Neural progenitor cell (in vitro differentiated cells): ENCODE data around the gene C13orf42. TPM values are rescaled to one million over a fixed set of nuclear protein-coding genes. Genes with fewer than 3 reads are reported as not detected.

Experiments used
- DNase-seq: peaks from one replicate; pipeline ENCODE4 v3.0.0-alpha.2; 2016; ENCODE audit warnings: low spot score
- H2AFZ ChIP-seq: fragments of 200-600 bp; sonication (generic); replicated peaks from 2 replicates; pipeline ENCODE4 v1.6.1; 2016; ENCODE audit warnings: antibody characterized with exemption
- H3F3A ChIP-seq: fragments of 200-600 bp; sonication (generic); 2 replicates; pipeline ENCODE4 v1.6.1; 2016; ENCODE audit warnings: antibody characterized with exemption, low read depth
- H3K27ac ChIP-seq: fragments of 200-600 bp; sonication (generic); 2 replicates; pipeline ENCODE4 v1.5.1; 2016; ENCODE audit warnings: mild to moderate bottlenecking
- H3K27me3 ChIP-seq: fragments of 200-600 bp; sonication (generic); 2 replicates; pipeline ENCODE4 v1.6.1; 2016; ENCODE audit warnings: mild to moderate bottlenecking, moderate library complexity
- H3K36me3 ChIP-seq: fragments of 200-600 bp; sonication (generic); 2 replicates; pipeline ENCODE4 v1.5.1; 2016
- H3K4me1 ChIP-seq: fragments of 200-600 bp; sonication (generic); 2 replicates; pipeline ENCODE4 v1.6.1; 2016; ENCODE audit warnings: mixed run types
- H3K4me2 ChIP-seq: fragments of 200-600 bp; sonication (generic); 2 replicates; pipeline ENCODE4 v1.6.1; 2016
- H3K4me3 ChIP-seq: fragments of 200-600 bp; sonication (generic); 2 replicates; pipeline ENCODE4 v1.5.1; 2016
- H3K79me2 ChIP-seq: fragments of 200-600 bp; sonication (generic); 2 replicates; pipeline ENCODE4 v1.6.1; 2016; ENCODE audit warnings: low read depth
- H3K9ac ChIP-seq: fragments of 200-600 bp; sonication (generic); 2 replicates; pipeline ENCODE4 v1.6.1; 2016
- H3K9me3 ChIP-seq: fragments of 200-600 bp; sonication (generic); 2 replicates; pipeline ENCODE4 v1.5.1; 2016; ENCODE audit warnings: low read depth
- H4K20me1 ChIP-seq: fragments of 200-600 bp; sonication (generic); 2 replicates; pipeline ENCODE4 v1.6.1; 2016; ENCODE audit warnings: low read depth
- H3K27ac Mint-ChIP-seq: 3 replicates; pipeline ENCODE4 v1.8.0; 2021; ENCODE audit warnings: mixed read lengths
- H3K27me3 Mint-ChIP-seq: 2 replicates; pipeline ENCODE4 v1.8.0; 2022; ENCODE audit warnings: low read depth, mild to moderate bottlenecking, inconsistent platforms, moderate library complexity, mixed read lengths; ENCODE audit not compliant: insufficient read depth
- H3K36me3 Mint-ChIP-seq: 3 replicates; pipeline ENCODE4 v1.8.0; 2021; ENCODE audit warnings: mixed read lengths
- H3K4me1 Mint-ChIP-seq: 3 replicates; pipeline ENCODE4 v1.8.0; 2021; ENCODE audit warnings: mixed read lengths
- H3K4me3 Mint-ChIP-seq: 3 replicates; pipeline ENCODE4 v1.8.0; 2021; ENCODE audit warnings: mild to moderate bottlenecking, moderate library complexity, mixed read lengths
- H3K9me3 Mint-ChIP-seq: 3 replicates; pipeline ENCODE4 v1.8.0; 2020; ENCODE audit warnings: mixed read lengths
- EZH2 ChIP-seq: fragments of 200-600 bp; sonication (generic); IDR thresholded peaks from 2 replicates; pipeline ENCODE4 v1.6.1; 2017; ENCODE audit warnings: antibody characterized with exemption, mild to moderate bottlenecking, moderate library complexity
- EZH2phosphoT487 ChIP-seq: fragments of 200-600 bp; sonication (generic); IDR thresholded peaks from 2 replicates; pipeline ENCODE4 v1.6.1; 2017; ENCODE audit warnings: antibody characterized with exemption
- total RNA-seq: library from RNA; depleted of rRNA; stranded (reverse); fragments of >200 nt; gene quantifications from 2 replicates; pipeline ENCODE4 v1.2.3, GENCODE V29; 2015; ENCODE audit warnings: low replicate concordance
- TF ChIP-seq, protein P1 (sequence below): fragments of 200-600 bp; sonication (generic); IDR thresholded peaks from 2 replicates; pipeline ENCODE4 v1.5.1; 2017; ENCODE audit warnings: antibody characterized with exemption, mild to moderate bottlenecking

C13orf42 gene
- total RNA-seq, 1 donor from 2014 or later: 0.65 TPM

DNA sequence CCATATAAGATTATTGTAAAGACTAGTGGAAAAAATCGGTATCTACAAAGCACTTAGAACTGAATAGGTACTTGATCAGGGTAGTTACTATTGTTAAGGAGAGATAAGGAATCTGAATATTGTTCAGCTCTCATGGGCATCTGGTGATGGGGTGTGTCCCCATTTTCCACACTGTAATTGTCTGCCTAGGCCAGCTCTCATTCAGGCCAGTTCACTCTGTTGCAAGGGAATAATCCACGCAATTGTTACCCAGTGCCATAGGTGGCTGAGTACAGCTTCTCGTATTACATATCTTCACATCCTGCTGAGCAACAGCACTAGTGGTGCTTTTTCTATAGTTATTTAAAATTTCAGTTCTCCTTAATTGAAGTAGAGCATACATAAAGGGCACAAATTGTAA is 45.6 kb upstream of the C13orf42 start:
- Histone ChIP-seq H3K4me3 (no peak overlapping the region), H3K27ac (no peak overlapping the region), H3K4me1 (peaks cover 9% of the 10 kb centered on the region), H3K79me2 (no peaks in the 10 kb centered on the region), H4K20me1 (no peaks in the 10 kb centered on the region), H3K36me3 (no peaks in the 10 kb centered on the region), H3K9me3 (no peaks in the 10 kb centered on the region), H3K4me2 (no peak overlapping the region), H3K27me3 (no peaks in the 10 kb centered on the region), H3K9ac (no peak overlapping the region), H3F3A (no peaks in the 10 kb centered on the region), H2AFZ (no peak overlapping the region)
- Mint-ChIP-seq H3K36me3 (no peaks in the 10 kb centered on the region), H3K4me3 (no peak overlapping the region), H3K27me3 (peaks cover 3% of the 10 kb centered on the region), H3K9me3 (no peaks in the 10 kb centered on the region), H3K4me1 (peaks cover 12% of the 10 kb centered on the region), H3K27ac (peak overlapping the region; percentile 69)
- no peak for DNase-seq
- no peak for TF ChIP-seq EZH2phosphoT487
- TF ChIP-seq, protein P1, sequence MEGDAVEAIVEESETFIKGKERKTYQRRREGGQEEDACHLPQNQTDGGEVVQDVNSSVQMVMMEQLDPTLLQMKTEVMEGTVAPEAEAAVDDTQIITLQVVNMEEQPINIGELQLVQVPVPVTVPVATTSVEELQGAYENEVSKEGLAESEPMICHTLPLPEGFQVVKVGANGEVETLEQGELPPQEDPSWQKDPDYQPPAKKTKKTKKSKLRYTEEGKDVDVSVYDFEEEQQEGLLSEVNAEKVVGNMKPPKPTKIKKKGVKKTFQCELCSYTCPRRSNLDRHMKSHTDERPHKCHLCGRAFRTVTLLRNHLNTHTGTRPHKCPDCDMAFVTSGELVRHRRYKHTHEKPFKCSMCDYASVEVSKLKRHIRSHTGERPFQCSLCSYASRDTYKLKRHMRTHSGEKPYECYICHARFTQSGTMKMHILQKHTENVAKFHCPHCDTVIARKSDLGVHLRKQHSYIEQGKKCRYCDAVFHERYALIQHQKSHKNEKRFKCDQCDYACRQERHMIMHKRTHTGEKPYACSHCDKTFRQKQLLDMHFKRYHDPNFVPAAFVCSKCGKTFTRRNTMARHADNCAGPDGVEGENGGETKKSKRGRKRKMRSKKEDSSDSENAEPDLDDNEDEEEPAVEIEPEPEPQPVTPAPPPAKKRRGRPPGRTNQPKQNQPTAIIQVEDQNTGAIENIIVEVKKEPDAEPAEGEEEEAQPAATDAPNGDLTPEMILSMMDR: no peak
- TF ChIP-seq EZH2: no peak

DNA sequence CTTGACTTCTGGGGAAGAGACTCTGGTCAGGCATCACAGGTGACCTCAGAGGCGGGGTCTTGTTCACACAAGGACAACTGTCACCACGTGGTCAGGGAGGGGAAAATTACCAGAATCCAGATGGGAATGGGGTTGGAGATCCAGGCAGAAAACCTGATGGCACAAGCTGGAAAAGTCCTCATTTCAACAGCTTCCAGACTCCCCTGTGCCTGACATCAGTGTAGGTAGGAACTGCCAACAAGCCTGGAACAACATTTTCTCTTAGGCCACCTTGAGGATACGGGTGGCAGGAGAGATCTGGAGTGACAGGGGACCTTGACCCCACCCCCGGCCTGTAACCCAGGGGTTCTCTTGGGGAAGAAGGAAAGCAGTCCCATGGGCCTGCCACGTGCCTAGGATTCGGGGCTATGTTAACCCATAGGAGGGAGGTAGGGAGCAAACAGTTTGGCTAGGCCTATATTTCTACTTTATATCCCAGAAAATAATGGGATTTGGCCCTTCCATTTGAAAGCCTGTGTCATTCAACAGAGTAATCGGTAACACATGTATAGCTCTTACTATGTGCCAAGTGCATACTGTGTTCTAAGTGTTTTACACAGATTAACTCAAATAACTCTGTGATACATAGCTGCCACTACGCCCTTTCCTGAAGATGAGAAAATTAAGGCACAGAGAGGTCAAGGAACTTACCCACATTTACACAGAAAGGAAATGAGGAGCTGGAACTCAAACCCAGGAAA is 44.9 kb upstream of the C13orf42 start:
- Mint-ChIP-seq H3K4me1 (peaks cover 12% of the 10 kb centered on the region), H3K27ac (no peak overlapping the region), H3K9me3 (no peaks in the 10 kb centered on the region), H3K4me3 (no peak overlapping the region), H3K27me3 (no peaks in the 10 kb centered on the region), H3K36me3 (no peaks in the 10 kb centered on the region)
- no peaks in the 10 kb centered on the region for H3K27me3 ChIP-seq
- no peaks in the 10 kb centered on the region for H3F3A ChIP-seq
- H3K4me2 ChIP-seq: no peak overlapping the region
- H3K36me3 ChIP-seq: no peaks in the 10 kb centered on the region
- no peak for DNase-seq
- H3K27ac ChIP-seq: no peak overlapping the region
- no peaks in the 10 kb centered on the region for H3K9me3 ChIP-seq
- no peaks in the 10 kb centered on the region for H4K20me1 ChIP-seq
- H3K9ac ChIP-seq: no peak overlapping the region
- peaks cover 9% of the 10 kb centered on the region for H3K4me1 ChIP-seq
- TF ChIP-seq EZH2 (no peak), EZH2phosphoT487 (no peak)
- TF ChIP-seq, protein P1: no peak
- H3K79me2 ChIP-seq: no peaks in the 10 kb centered on the region
- no peak overlapping the region for H3K4me3 ChIP-seq
- H2AFZ ChIP-seq: no peak overlapping the region

DNA sequence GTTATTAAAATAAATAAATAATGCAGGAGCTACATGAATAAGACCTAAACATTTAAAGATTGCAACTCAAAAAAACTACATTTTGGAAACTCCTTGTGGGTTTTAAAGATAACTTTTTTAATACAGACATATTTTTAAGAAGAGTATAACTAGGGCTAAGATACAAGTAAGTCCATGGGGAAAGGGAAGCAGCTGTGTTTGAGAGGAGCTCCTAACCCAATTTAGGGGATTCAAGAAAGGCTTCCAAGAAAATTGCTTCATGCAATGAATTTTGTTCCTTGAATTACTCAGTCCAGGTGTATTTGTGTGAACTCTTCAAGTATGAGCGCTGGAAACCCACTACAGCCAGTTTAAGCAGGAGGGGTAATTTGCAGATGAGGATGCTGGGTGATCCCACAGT is 44.1 kb upstream of the C13orf42 start:
- peaks cover 16% of the 10 kb centered on the region for H3K4me1 ChIP-seq
- H3K4me1 Mint-ChIP-seq: peaks cover 12% of the 10 kb centered on the region
- H3K27me3 ChIP-seq: no peaks in the 10 kb centered on the region

More for the DNA sequence above, 44.1 kb upstream of the C13orf42 start:
- TF ChIP-seq, protein P1: no peak
- TF ChIP-seq EZH2phosphoT487: no peak
- TF ChIP-seq EZH2: no peak
- Mint-ChIP-seq H3K4me3 (no peak overlapping the region), H3K27ac (no peak overlapping the region), H3K36me3 (no peaks in the 10 kb centered on the region), H3K9me3 (no peaks in the 10 kb centered on the region), H3K27me3 (no peaks in the 10 kb centered on the region)
- Histone ChIP-seq H3K27ac (no peak overlapping the region), H2AFZ (no peak overlapping the region), H3K36me3 (no peaks in the 10 kb centered on the region), H3K79me2 (no peaks in the 10 kb centered on the region), H3F3A (peaks cover under 1% of the 10 kb centered on the region), H3K9me3 (no peaks in the 10 kb centered on the region), H3K4me3 (no peak overlapping the region), H3K4me2 (no peak overlapping the region), H4K20me1 (no peaks in the 10 kb centered on the region), H3K9ac (no peak overlapping the region)
- DNase-seq: no peak
